ENCODE data around the gene GNG7. TPM values are rescaled to one million over a fixed set of nuclear protein-coding genes. Genes with fewer than 3 reads are reported as not detected.

GNG7 gene
- total RNA-seq, 1 donor from 2014 or later = 1.8 TPM

- H3K9me3 ChIP-seq (ENCODE audit: insufficient read depth, low read depth, low read length) = no peaks in the 10 kb centered on the region
- Mint-ChIP-seq H3K27me3 (ENCODE audit: low read depth, unreplicated experiment) (no peaks in the 10 kb centered on the region), H3K4me3 (ENCODE audit: unreplicated experiment) (no peak overlapping the region), H3K4me1 (ENCODE audit: low read depth, unreplicated experiment) (no peaks in the 10 kb centered on the region), H3K9me3 (ENCODE audit: unreplicated experiment) (peaks cover 2% of the 10 kb centered on the region), H3K27ac (ENCODE audit: unreplicated experiment) (no peak overlapping the region), H3K36me3 (ENCODE audit: low read depth, unreplicated experiment) (no peaks in the 10 kb centered on the region)
- H3K36me3 ChIP-seq (ENCODE audit: insufficient read depth, low read length) = no peaks in the 10 kb centered on the region
- no peak overlapping the region for H3K4me3 ChIP-seq (ENCODE audit: insufficient read depth, low read depth, low read length)
- DNase-seq (ENCODE audit: low read depth) (no peak), FAIRE-seq (no peak)
- H3K79me2 ChIP-seq (ENCODE audit: insufficient read depth, low read length) = no peaks in the 10 kb centered on the region
- H3K4me2 ChIP-seq (ENCODE audit: low read length) = no peak overlapping the region
- TF ChIP-seq CTCF (IDR thresholded peaks at IDR 0.05; ENCODE audit: insufficient read depth, low read depth, low read length) (no peak), EZH2 (IDR thresholded peaks at IDR 0.05; ENCODE audit: insufficient read depth, low read length) (no peak)
- no peaks in the 10 kb centered on the region for H4K20me1 ChIP-seq (ENCODE audit: insufficient read depth, low read length)
- H3K9ac ChIP-seq (ENCODE audit: low read length) = no peak overlapping the region
- H3K27me3 ChIP-seq (ENCODE audit: insufficient read depth, low read length) = peaks cover 9% of the 10 kb centered on the region
- no peak overlapping the region for H3K27ac ChIP-seq (ENCODE audit: low read depth, low read length)
- H2AFZ ChIP-seq (ENCODE audit: low read depth, low read length) = no peak overlapping the region
- no peaks in the 10 kb centered on the region for H3K4me1 ChIP-seq (ENCODE audit: insufficient read depth, low read length)
These were observed 10.5 kb downstream of the GNG7 start for GRCh38 chr19:2691951-2692350.

- no peaks in the 10 kb centered on the region for H4K20me1 ChIP-seq (ENCODE audit: insufficient read depth, low read length)
- peaks cover 4% of the 10 kb centered on the region for H3K9me3 Mint-ChIP-seq (ENCODE audit: unreplicated experiment)
- no peak overlapping the region for H3K4me3 Mint-ChIP-seq (ENCODE audit: unreplicated experiment)
- H3K36me3 Mint-ChIP-seq (ENCODE audit: low read depth, unreplicated experiment) = no peaks in the 10 kb centered on the region
- H3K27ac Mint-ChIP-seq (ENCODE audit: unreplicated experiment) = no peak overlapping the region
- FAIRE-seq (no peak), DNase-seq (ENCODE audit: low read depth) (no peak)
- H3K4me1 ChIP-seq (ENCODE audit: insufficient read depth, low read length) = no peaks in the 10 kb centered on the region
- no peak overlapping the region for H3K4me3 ChIP-seq (ENCODE audit: insufficient read depth, low read depth, low read length)
- H3K4me1 Mint-ChIP-seq (ENCODE audit: low read depth, unreplicated experiment) = no peaks in the 10 kb centered on the region
- H3K9me3 ChIP-seq (ENCODE audit: insufficient read depth, low read depth, low read length) = no peaks in the 10 kb centered on the region
- H3K79me2 ChIP-seq (ENCODE audit: insufficient read depth, low read length) = no peaks in the 10 kb centered on the region
- H2AFZ ChIP-seq (ENCODE audit: low read depth, low read length) = no peak overlapping the region
- H3K27me3 ChIP-seq (ENCODE audit: insufficient read depth, low read length) = peaks cover 9% of the 10 kb centered on the region
- no peak overlapping the region for H3K9ac ChIP-seq (ENCODE audit: low read length)
- no peak overlapping the region for H3K4me2 ChIP-seq (ENCODE audit: low read length)
- no peaks in the 10 kb centered on the region for H3K27me3 Mint-ChIP-seq (ENCODE audit: low read depth, unreplicated experiment)
- TF ChIP-seq EZH2 (IDR thresholded peaks at IDR 0.05; ENCODE audit: insufficient read depth, low read length) (no peak), CTCF (IDR thresholded peaks at IDR 0.05; ENCODE audit: insufficient read depth, low read depth, low read length) (no peak)
- H3K27ac ChIP-seq (ENCODE audit: low read depth, low read length) = no peak overlapping the region
- no peaks in the 10 kb centered on the region for H3K36me3 ChIP-seq (ENCODE audit: insufficient read depth, low read length)
These were observed 11.6 kb downstream of the GNG7 start for GRCh38 chr19:2690856-2691255.

- Mint-ChIP-seq H3K36me3 (ENCODE audit: low read depth, unreplicated experiment) (peaks cover 8% of the 10 kb centered on the region), H3K4me1 (ENCODE audit: low read depth, unreplicated experiment) (no peaks in the 10 kb centered on the region), H3K9me3 (ENCODE audit: unreplicated experiment) (peaks cover 4% of the 10 kb centered on the region), H3K27me3 (ENCODE audit: low read depth, unreplicated experiment) (peaks cover 5% of the 10 kb centered on the region), H3K27ac (ENCODE audit: unreplicated experiment) (no peak overlapping the region), H3K4me3 (ENCODE audit: unreplicated experiment) (no peak overlapping the region)
- Histone ChIP-seq H2AFZ (ENCODE audit: low read depth, low read length) (no peak overlapping the region), H3K9ac (ENCODE audit: low read length) (no peak overlapping the region), H4K20me1 (ENCODE audit: insufficient read depth, low read length) (no peaks in the 10 kb centered on the region), H3K36me3 (ENCODE audit: insufficient read depth, low read length) (no peaks in the 10 kb centered on the region), H3K27ac (ENCODE audit: low read depth, low read length) (no peak overlapping the region), H3K9me3 (ENCODE audit: insufficient read depth, low read depth, low read length) (no peaks in the 10 kb centered on the region), H3K4me3 (ENCODE audit: insufficient read depth, low read depth, low read length) (no peak overlapping the region), H3K4me2 (ENCODE audit: low read length) (no peak overlapping the region), H3K4me1 (ENCODE audit: insufficient read depth, low read length) (no peaks in the 10 kb centered on the region), H3K79me2 (ENCODE audit: insufficient read depth, low read length) (no peaks in the 10 kb centered on the region), H3K27me3 (ENCODE audit: insufficient read depth, low read length) (no peaks in the 10 kb centered on the region)
- TF ChIP-seq EZH2 (IDR thresholded peaks at IDR 0.05; ENCODE audit: insufficient read depth, low read length) = no peak
- TF ChIP-seq CTCF (IDR thresholded peaks at IDR 0.05; ENCODE audit: insufficient read depth, low read depth, low read length) = no peak
- FAIRE-seq (no peak), DNase-seq (ENCODE audit: low read depth) (no peak)
These were observed 16.1 kb downstream of the GNG7 start for GRCh38 chr19:2686360-2686759.

Data from astrocyte (in vitro differentiated cells and primary cell).